ENCODE measurements around the gene KCNJ8.

The KCNJ8 gene

GRCh38 chr12:21775133-21775820 lies 771 bp upstream of the KCNJ8 start:
- Histone ChIP-seq H3K9me3 (ENCODE audit: insufficient read depth, low read length, severe bottlenecking) (no peaks in the 10 kb centered on the region), H3K4me2 (ENCODE audit: insufficient read depth, low read length) (no peak overlapping the region), H3K9ac (ENCODE audit: low read depth, low read length) (no peak overlapping the region), H4K20me1 (ENCODE audit: insufficient read depth, low read length) (no peaks in the 10 kb centered on the region), H2AFZ (ENCODE audit: low read depth, low read length) (no peak overlapping the region), H3K36me3 (ENCODE audit: insufficient read depth, low read length) (no peaks in the 10 kb centered on the region), H3K79me2 (ENCODE audit: insufficient read depth, low read length) (no peaks in the 10 kb centered on the region), H3K27me3 (ENCODE audit: insufficient read depth, low read length, poor library complexity) (no peaks in the 10 kb centered on the region), H3K4me3 (ENCODE audit: low read depth in 1 of 2, low read length in 2 of 2) (no peak overlapping the region), H3K4me1 (ENCODE audit: insufficient read depth, low read length) (no peaks in the 10 kb centered on the region), H3K27ac (ENCODE audit: low read length) (no peak overlapping the region)
- TF ChIP-seq CTCF (IDR thresholded peaks at IDR 0.05; ENCODE audit: borderline replicate concordance, extremely low read depth, low read length, poor library complexity, severe bottlenecking) (no peak), EZH2 (IDR thresholded peaks at IDR 0.05; ENCODE audit: borderline replicate concordance, low read depth, low read length, severe bottlenecking) (no peak)
- ATAC-seq (ENCODE audit: insufficient read depth, low read depth) (no peak), DNase-seq (no peak)

- DNase-seq: no peak
- Histone ChIP-seq H3K9ac (ENCODE audit: low read depth, low read length) (no peak overlapping the region), H3K4me2 (ENCODE audit: insufficient read depth, low read length) (no peak overlapping the region), H3K27me3 (ENCODE audit: insufficient read depth, low read length, poor library complexity) (no peaks in the 10 kb centered on the region), H3K79me2 (ENCODE audit: insufficient read depth, low read length) (no peaks in the 10 kb centered on the region), H3K4me3 (ENCODE audit: low read depth in 1 of 2, low read length in 2 of 2) (no peak overlapping the region), H4K20me1 (ENCODE audit: insufficient read depth, low read length) (no peaks in the 10 kb centered on the region), H2AFZ (ENCODE audit: low read depth, low read length) (no peak overlapping the region), H3K9me3 (ENCODE audit: insufficient read depth, low read length, severe bottlenecking) (no peaks in the 10 kb centered on the region), H3K4me1 (ENCODE audit: insufficient read depth, low read length) (no peaks in the 10 kb centered on the region), H3K27ac (ENCODE audit: low read length) (no peak overlapping the region), H3K36me3 (ENCODE audit: insufficient read depth, low read length) (no peaks in the 10 kb centered on the region)
- no peak for ATAC-seq (ENCODE audit: insufficient read depth, low read depth)
- no peak for TF ChIP-seq EZH2 (IDR thresholded peaks at IDR 0.05; ENCODE audit: borderline replicate concordance, low read depth, low read length, severe bottlenecking)
- TF ChIP-seq CTCF (IDR thresholded peaks at IDR 0.05; ENCODE audit: borderline replicate concordance, extremely low read depth, low read length, poor library complexity, severe bottlenecking): no peak
Observed at GRCh38 chr12:21773806-21774205, 700 bp downstream of the KCNJ8 start.

GRCh38 chr12:21773263-21773741 lies 1.2 kb downstream of the KCNJ8 start:
- Histone ChIP-seq H3K9me3 (ENCODE audit: insufficient read depth, low read length, severe bottlenecking) (no peaks in the 10 kb centered on the region), H3K36me3 (ENCODE audit: insufficient read depth, low read length) (no peaks in the 10 kb centered on the region), H3K4me3 (ENCODE audit: low read depth in 1 of 2, low read length in 2 of 2) (no peak overlapping the region), H2AFZ (ENCODE audit: low read depth, low read length) (no peak overlapping the region), H3K79me2 (ENCODE audit: insufficient read depth, low read length) (no peaks in the 10 kb centered on the region), H3K27ac (ENCODE audit: low read length) (no peak overlapping the region), H3K4me2 (ENCODE audit: insufficient read depth, low read length) (no peak overlapping the region), H3K4me1 (ENCODE audit: insufficient read depth, low read length) (no peaks in the 10 kb centered on the region), H4K20me1 (ENCODE audit: insufficient read depth, low read length) (no peaks in the 10 kb centered on the region), H3K9ac (ENCODE audit: low read depth, low read length) (no peak overlapping the region), H3K27me3 (ENCODE audit: insufficient read depth, low read length, poor library complexity) (no peaks in the 10 kb centered on the region)
- peak; percentile 27 for TF ChIP-seq CTCF (IDR thresholded peaks at IDR 0.05; ENCODE audit: borderline replicate concordance, extremely low read depth, low read length, poor library complexity, severe bottlenecking)
- no peak for TF ChIP-seq EZH2 (IDR thresholded peaks at IDR 0.05; ENCODE audit: borderline replicate concordance, low read depth, low read length, severe bottlenecking)
- DNase-seq (no peak), ATAC-seq (ENCODE audit: insufficient read depth, low read depth) (no peak)
